NT2/D1 (cell line): Measurements from ENCODE around the gene PHF10.
A peak's percentile ranks its signal among the peaks of the same experiment; 100 is the strongest.

ENCODE experiments used
- DNase-seq: peaks from one replicate; pipeline ENCODE4 v3.0.0-alpha.2; 2011; ENCODE audit warnings: low read depth, low spot score
- H3K27me3 ChIP-seq: 2 replicates; pipeline ENCODE4 v1.6.0; 2011; ENCODE audit warnings: mild to moderate bottlenecking; ENCODE audit not compliant: insufficient read length, insufficient read depth
- H3K36me3 ChIP-seq: 2 replicates; pipeline ENCODE4 v1.6.1; 2011; ENCODE audit warnings: mild to moderate bottlenecking, low read length, mixed read lengths; ENCODE audit not compliant: insufficient read depth, insufficient read length
- H3K4me1 ChIP-seq: 2 replicates; pipeline ENCODE4 v1.5.1; 2011; ENCODE audit not compliant: insufficient read depth, insufficient read length
- H3K4me3 ChIP-seq: 2 replicates; pipeline ENCODE4 v1.5.1; 2011; ENCODE audit warnings: low read depth; ENCODE audit not compliant: insufficient read length
- H3K9ac ChIP-seq: 2 replicates; pipeline ENCODE4 v1.6.0; 2011; ENCODE audit warnings: low read depth; ENCODE audit not compliant: insufficient read length
- H3K9me3 ChIP-seq: 2 replicates; pipeline ENCODE4 v1.5.1; 2011; ENCODE audit warnings: mild to moderate bottlenecking, low read length; ENCODE audit not compliant: insufficient read depth
- SUZ12 ChIP-seq: IDR thresholded peaks from 2 replicates; pipeline ENCODE4 v1.6.1; 2011; ENCODE audit not compliant: insufficient read length, insufficient read depth; ENCODE audit errors: extremely low read depth
- YY1 ChIP-seq: IDR thresholded peaks from 2 replicates; pipeline ENCODE4 v1.6.1; 2011; ENCODE audit not compliant: insufficient read length, insufficient read depth
- ZNF274 ChIP-seq: IDR thresholded peaks from 2 replicates; pipeline ENCODE4 v1.6.1; 2011; ENCODE audit warnings: mild to moderate bottlenecking, low read depth, low read length

Gene PHF10

DNA sequence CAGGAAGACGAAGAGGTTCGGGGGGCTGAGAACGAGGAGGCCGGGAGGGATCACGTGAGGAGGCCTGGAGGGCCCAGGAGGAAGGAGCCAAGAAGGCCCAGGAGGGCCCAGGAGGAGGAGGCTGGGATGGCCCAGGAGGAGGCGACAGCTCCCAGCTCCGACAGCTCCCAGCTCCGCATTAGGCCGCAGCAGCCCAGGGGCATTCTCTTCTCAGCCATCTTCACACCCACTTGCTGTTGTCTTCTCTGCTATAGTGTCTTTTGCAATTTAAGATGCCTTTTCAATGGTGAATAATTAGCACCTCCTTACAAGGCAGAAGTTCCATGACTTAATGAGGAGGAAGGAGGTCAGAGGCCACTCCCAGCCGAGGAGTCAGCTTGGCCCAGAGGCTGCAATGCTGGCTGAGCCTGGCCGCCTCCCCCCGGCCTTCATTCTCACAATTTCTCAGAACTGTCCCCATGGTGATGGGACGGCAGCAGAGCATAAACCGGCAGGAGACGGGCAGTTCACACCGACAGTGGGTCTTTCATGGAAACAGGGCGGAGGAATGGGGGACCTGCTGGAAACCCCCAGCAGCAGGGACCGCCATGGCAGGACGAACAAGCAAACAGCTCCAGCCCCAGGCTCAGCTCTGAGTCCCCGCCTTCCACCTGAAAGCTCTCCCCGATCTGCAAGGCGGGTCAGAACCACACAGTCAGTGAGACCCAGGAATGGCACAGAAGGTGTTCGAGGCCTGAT lies 67.6 kb downstream of the PHF10 start:
- Histone ChIP-seq H3K4me1 (no peaks in the 10 kb centered on the region), H3K36me3 (peaks cover 69% of the 10 kb centered on the region)
- TF ChIP-seq YY1 (no peak), SUZ12 (no peak), ZNF274 (no peak)

DNA sequence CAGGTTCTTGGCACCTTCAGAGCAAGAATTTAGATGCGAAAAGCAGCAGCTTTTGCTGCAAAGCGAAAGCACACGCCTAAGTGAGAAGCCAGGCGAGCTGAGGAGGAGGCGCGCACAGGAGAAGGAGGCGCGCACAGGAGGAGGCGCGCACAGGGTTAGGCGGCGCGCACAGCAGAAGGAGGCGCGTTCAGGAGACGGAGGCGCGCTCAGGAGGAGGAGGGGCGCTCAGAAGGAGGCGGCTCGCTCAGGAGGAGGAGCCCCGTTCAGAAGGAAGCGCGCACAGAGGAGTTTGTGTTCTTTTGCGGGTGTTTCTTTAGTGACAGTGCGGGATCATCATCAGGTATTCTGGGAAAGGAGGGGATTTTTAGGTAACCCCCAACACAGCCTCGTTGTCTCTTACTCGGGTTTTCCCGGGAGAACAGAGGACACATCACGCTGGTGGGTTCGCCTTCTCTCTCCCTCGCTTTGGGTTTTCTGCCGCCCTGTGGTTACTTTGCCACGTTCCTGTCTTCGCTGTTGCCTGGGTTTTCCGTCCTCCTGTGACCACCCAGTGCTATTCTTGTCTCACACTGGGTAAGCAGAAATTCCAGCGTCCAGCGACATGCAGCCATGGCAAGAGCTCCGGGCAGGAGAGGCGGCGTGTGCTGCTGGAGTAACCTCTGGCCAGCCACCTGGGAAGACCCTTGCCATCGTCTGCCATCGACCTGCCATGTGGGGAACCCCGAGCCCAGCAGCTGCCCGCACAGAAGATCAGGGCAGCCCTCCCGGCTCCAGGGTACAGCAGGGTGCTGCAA lies 69.5 kb downstream of the PHF10 start:
- Histone ChIP-seq H3K27me3 (no peaks in the 10 kb centered on the region), H3K4me1 (no peaks in the 10 kb centered on the region), H3K36me3 (peaks cover 58% of the 10 kb centered on the region), H3K4me3 (no peak overlapping the region), H3K9ac (no peak overlapping the region), H3K9me3 (no peaks in the 10 kb centered on the region; the same call in 1 of the 2 replicates)
- DNase-seq = no peak
- TF ChIP-seq ZNF274 (no peak), YY1 (no peak), SUZ12 (no peak)

More for the DNA sequence above, 67.6 kb downstream of the PHF10 start:
- no peak overlapping the region for H3K4me3 ChIP-seq
- no peak for DNase-seq
- no peaks in the 10 kb centered on the region for H3K27me3 ChIP-seq
- no peaks in the 10 kb centered on the region; the same call in 1 of the 2 replicates for H3K9me3 ChIP-seq
- H3K9ac ChIP-seq = peak overlapping the region; percentile 18
